ENCODE results near the gene BAK1.
"Not testable (repeated sequence)": the region's sequence is repeated elsewhere in the genome, so short reads cannot be mapped to it uniquely, and the experiment has no call there.

The BAK1 gene

DNA sequence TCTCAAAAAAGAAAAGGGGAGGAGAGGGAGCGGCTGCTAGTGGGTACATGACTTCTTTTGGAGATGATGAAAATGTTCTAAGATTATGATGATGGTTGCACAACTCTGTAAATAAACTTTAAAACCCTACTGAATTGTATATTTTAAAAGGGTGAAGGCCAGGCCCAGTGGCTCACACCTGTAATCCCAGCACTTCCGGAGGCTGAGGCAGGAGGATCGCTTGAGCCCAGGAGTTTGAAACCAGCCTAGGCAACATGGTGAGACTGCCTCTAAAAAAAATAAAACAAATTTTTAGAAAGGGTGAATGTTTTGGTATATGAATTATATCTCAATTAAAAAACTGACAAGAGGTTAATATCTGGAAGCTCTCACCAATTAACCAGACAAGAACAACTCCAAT lies 45.4 kb downstream of the BAK1 start:
- no peaks in the 10 kb centered on the region for H3K4me1 ChIP-seq (ENCODE audit: control insufficient read depth in 1 of 2, insufficient read depth in 2 of 2, low read length in 2 of 2)
- no peaks in the 10 kb centered on the region for H3K36me3 ChIP-seq (ENCODE audit: control insufficient read depth in 1 of 2, insufficient read depth in 2 of 2, low read length in 2 of 2)
- no peaks in the 10 kb centered on the region for H3K27me3 ChIP-seq (ENCODE audit: control insufficient read depth in 1 of 2, insufficient read depth in 2 of 2, low read length in 2 of 2)
- no peak overlapping the region for H3K4me3 ChIP-seq (ENCODE audit: low read depth in 1 of 2, low read length in 2 of 2)
- no peaks in the 10 kb centered on the region for H3K9me3 ChIP-seq (ENCODE audit: control insufficient read depth in 1 of 2, low read length in 2 of 2)
- no peak overlapping the region for H3K9ac ChIP-seq (ENCODE audit: low read depth in 1 of 2, low read length in 2 of 2)
- H3K27ac ChIP-seq (ENCODE audit: low read depth, low read length): no peak overlapping the region

DNA sequence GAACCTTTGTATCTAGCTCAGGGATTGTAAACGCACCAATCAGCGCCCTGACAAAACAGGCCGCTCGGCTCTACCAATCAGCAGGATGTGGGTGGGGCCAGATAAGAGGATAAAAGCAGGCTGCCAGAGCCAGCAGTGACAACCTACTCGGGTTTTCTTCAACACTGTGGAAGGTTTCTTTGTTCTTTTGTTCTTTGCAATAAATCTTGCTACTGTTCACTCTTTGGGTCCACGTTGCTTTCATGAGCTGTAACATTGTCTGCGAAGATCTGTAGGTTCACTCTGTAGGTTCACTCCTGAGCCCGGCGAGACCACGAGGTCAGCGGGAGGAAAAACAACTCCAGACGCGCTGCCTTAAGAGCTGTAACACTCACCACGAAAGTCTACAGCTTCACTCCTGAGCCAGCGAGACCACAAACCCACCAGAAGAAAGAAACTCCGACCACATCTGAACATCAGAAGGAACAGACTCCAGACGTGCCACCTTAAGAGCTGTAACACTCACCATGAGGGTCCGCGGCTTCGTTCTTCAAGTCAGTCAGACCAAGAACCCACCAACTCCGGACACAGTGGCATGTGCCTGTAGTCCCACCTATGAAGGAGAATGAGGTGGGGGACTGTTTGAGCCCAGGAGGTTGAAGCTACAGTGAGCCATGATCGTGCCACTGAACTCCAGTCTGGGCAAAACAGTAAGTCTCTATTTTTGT lies 46.8 kb downstream of the BAK1 start:
- not testable (repeated sequence) for H3K27ac ChIP-seq (ENCODE audit: low read depth, low read length); H3K4me3 ChIP-seq (ENCODE audit: low read depth in 1 of 2, low read length in 2 of 2); H3K4me1 ChIP-seq (ENCODE audit: control insufficient read depth in 1 of 2, insufficient read depth in 2 of 2, low read length in 2 of 2); H3K27me3 ChIP-seq (ENCODE audit: control insufficient read depth in 1 of 2, insufficient read depth in 2 of 2, low read length in 2 of 2); H3K9ac ChIP-seq (ENCODE audit: low read depth in 1 of 2, low read length in 2 of 2); H3K9me3 ChIP-seq (ENCODE audit: control insufficient read depth in 1 of 2, low read length in 2 of 2); H3K36me3 ChIP-seq (ENCODE audit: control insufficient read depth in 1 of 2, insufficient read depth in 2 of 2, low read length in 2 of 2)

DNA sequence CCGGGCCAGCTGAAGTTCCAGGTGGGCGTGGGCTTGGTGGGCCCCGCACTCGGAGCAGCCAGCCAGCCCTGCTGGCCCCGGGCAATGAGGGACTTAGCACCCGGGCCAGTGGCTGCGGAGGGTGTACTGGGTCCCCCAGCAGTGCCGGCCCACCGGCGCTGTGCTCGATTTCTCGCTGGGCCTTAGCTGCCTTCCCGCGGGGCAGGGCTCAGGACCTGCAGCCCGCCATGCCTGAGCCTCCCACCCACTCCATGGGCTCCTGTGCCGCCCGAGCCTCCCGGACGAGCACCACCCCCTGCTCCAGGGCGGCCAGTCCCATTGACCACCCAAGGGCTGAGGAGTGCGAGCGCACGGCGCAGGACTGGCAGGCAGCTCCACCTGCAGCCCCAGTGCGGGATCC lies 47.6 kb downstream of the BAK1 start:
- not testable (repeated sequence) for H3K27ac ChIP-seq (ENCODE audit: low read depth, low read length); H3K9ac ChIP-seq (ENCODE audit: low read depth in 1 of 2, low read length in 2 of 2); H3K4me3 ChIP-seq (ENCODE audit: low read depth in 1 of 2, low read length in 2 of 2); H3K9me3 ChIP-seq (ENCODE audit: control insufficient read depth in 1 of 2, low read length in 2 of 2); H3K27me3 ChIP-seq (ENCODE audit: control insufficient read depth in 1 of 2, insufficient read depth in 2 of 2, low read length in 2 of 2); H3K4me1 ChIP-seq (ENCODE audit: control insufficient read depth in 1 of 2, insufficient read depth in 2 of 2, low read length in 2 of 2); H3K36me3 ChIP-seq (ENCODE audit: control insufficient read depth in 1 of 2, insufficient read depth in 2 of 2, low read length in 2 of 2)

DNA sequence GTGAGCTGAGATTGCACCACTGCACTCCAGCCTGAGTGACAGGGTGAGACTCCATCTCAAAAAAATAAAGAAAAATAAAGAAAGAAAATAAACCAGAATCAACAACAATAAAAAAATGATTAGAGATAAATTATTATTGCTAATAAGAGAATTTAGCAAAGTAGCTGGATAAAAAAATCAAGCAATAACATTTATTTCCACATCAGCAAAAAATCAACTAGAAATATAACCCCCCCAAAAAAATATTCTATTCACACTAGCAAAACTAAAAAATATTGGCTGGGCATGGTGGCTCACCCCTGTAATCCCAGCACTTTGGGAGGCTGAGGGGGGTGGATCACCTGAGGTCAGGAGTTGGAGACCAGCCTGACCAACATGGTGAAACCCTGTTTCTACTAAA lies 49.5 kb downstream of the BAK1 start:
- not testable (repeated sequence) for H3K4me3 ChIP-seq (ENCODE audit: low read depth in 1 of 2, low read length in 2 of 2); H3K27ac ChIP-seq (ENCODE audit: low read depth, low read length); H3K36me3 ChIP-seq (ENCODE audit: control insufficient read depth in 1 of 2, insufficient read depth in 2 of 2, low read length in 2 of 2); H3K4me1 ChIP-seq (ENCODE audit: control insufficient read depth in 1 of 2, insufficient read depth in 2 of 2, low read length in 2 of 2); H3K9me3 ChIP-seq (ENCODE audit: control insufficient read depth in 1 of 2, low read length in 2 of 2); H3K9ac ChIP-seq (ENCODE audit: low read depth in 1 of 2, low read length in 2 of 2); H3K27me3 ChIP-seq (ENCODE audit: control insufficient read depth in 1 of 2, insufficient read depth in 2 of 2, low read length in 2 of 2)

Measured in duodenal mucosa (tissue), 2 donors.